ENCODE data around the gene AQP9.

GRCh38 chr15:58164926-58165325 is 26.7 kb downstream of the AQP9 start:
- TF ChIP-seq, protein P1, sequence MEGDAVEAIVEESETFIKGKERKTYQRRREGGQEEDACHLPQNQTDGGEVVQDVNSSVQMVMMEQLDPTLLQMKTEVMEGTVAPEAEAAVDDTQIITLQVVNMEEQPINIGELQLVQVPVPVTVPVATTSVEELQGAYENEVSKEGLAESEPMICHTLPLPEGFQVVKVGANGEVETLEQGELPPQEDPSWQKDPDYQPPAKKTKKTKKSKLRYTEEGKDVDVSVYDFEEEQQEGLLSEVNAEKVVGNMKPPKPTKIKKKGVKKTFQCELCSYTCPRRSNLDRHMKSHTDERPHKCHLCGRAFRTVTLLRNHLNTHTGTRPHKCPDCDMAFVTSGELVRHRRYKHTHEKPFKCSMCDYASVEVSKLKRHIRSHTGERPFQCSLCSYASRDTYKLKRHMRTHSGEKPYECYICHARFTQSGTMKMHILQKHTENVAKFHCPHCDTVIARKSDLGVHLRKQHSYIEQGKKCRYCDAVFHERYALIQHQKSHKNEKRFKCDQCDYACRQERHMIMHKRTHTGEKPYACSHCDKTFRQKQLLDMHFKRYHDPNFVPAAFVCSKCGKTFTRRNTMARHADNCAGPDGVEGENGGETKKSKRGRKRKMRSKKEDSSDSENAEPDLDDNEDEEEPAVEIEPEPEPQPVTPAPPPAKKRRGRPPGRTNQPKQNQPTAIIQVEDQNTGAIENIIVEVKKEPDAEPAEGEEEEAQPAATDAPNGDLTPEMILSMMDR (IDR thresholded peaks at IDR 0.05): no peak
- TF ChIP-seq EP300 (IDR thresholded peaks at IDR 0.05) (no peak), POLR2A (IDR thresholded peaks at IDR 0.05) (no peak)

All from sigmoid colon (tissue), 4 donors.